Measurements from ENCODE around the gene GAB1. TPM values are rescaled to one million over a fixed set of nuclear protein-coding genes. Genes with fewer than 3 reads are reported as not detected.

GAB1 gene
- total and polyA plus RNA-seq, 5 experiments from 2014 or later = 0.63 to 1.1 TPM; not detected in 3

DNA sequence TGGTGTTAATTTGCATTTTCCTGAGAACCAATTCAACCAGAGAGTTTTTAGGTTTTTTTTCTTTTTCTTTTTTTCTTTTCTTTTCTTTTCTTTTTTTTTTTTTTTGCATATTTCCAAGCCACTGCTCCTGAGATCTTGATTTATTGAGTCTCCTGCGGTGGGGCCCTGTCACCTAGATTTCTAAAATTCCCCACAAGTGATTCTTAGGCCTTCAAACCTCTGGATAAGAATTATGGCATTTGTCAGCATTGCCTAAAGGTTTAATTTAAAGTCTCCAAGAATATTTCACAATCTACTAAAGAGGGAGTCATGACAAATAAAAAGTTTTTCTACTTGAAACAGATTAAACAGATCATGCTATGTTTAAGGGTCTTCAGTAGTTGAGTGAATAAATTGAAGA is 84.9 kb downstream of the GAB1 start:
- no peaks in the 10 kb centered on the region for H3K36me3 Mint-ChIP-seq
- ATAC-seq (no peak), DNase-seq (no peak)
- no peak overlapping the region for H3K4me3 Mint-ChIP-seq
- POLR2A ChIA-PET = no interaction called here
- H3K4me1 Mint-ChIP-seq = peaks cover 0 to 18% (median 0%) of the 10 kb centered on the region in 4 donors
- H3K27ac Mint-ChIP-seq = no peak overlapping the region
- no peaks in the 10 kb centered on the region for H3K9me3 Mint-ChIP-seq
- H3K27me3 Mint-ChIP-seq = peaks cover 0 to 9% (median 7%) of the 10 kb centered on the region in 5 donors

DNA sequence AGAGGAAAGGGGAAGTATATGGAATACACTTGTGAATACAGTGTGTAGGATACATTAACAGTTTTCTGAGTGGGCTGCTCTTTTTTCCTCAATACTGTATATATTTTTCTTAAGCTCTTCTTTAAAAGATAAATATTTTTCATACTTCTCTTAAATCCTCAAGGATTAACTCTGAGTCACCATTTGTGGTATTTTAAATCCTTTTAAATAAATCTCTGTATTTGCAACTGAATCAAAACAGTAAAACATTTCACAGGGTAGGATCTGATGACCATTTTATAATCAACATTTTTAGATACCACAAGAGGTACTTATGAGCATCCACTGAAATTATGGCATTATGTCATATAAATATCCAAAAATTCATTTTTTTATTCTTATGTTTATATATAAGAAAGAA is 87.6 kb downstream of the GAB1 start:
- DNase-seq = no peak
- Mint-ChIP-seq H3K27ac (no peak overlapping the region), H3K9me3 (peaks cover 0 to 11% (median 0%) of the 10 kb centered on the region in 9 donors), H3K4me1 (peaks cover 0 to 4% (median 0%) of the 10 kb centered on the region in 4 donors), H3K36me3 (no peaks in the 10 kb centered on the region), H3K4me3 (no peak overlapping the region), H3K27me3 (peaks cover 0 to 6% (median 1%) of the 10 kb centered on the region in 5 donors)
- POLR2A ChIA-PET = no interaction called here
- ATAC-seq = no peak

DNA sequence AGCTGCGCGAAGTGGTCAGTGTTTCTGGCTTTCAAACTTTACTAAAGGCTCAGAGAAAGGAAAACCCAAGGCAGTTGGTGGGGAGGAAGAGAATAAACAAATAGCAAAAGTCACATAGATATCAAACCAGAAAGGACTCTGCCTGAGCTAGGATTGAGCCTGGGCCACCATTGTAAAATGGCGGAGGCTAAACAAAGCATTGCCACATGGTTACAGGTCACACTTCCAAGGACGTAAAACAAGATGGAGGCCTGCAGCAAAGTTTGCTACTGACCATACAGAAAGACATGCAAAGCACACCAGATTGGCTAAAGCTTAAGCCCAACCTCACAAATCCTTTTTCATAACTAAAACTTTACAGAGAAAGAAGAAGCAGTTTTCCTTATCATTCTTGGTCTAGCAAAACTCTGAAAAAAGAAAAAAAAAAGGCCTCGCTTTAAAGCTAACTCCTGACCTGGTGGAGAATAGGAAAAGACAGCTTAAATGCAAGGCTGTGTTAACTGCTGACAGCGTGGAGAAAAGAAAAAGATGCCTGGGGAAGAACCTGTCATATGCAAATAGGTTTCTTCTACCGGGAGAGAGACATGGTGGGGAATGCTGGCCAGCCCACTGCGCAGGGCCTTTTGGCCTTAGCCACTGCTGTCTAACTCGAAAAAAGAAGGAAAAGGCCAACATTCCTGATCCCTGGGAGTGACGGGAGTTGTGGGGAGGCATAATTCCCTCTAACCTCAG is 95.0 kb downstream of the GAB1 start:
- Mint-ChIP-seq H3K27ac (no peak overlapping the region), H3K9me3 (peaks cover 0 to 37% (median 8%) of the 10 kb centered on the region in 9 donors), H3K36me3 (peaks cover 0 to 4% (median 0%) of the 10 kb centered on the region in 3 donors), H3K27me3 (peaks cover 0 to 9% (median 0%) of the 10 kb centered on the region in 5 donors), H3K4me3 (no peak overlapping the region), H3K4me1 (no peaks in the 10 kb centered on the region)
- ATAC-seq = no peak
- DNase-seq = no peak
- POLR2A ChIA-PET = no interaction called here

DNA sequence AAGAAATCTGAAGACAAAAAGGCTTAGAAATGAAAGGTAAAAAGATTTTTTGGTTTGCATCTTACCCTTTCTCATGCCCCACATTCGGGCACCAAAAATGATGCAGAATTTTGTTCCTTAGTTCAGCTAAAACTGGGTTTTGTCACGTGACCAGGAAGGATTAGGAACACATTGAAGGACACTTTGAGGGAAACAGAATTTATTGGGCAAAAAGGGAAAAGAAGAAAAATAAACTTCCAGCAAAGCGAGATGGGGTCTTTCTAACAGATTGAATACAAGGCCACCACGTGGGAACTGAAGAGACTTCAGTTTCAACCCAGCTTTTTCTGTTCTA is 95.5 kb downstream of the GAB1 start:
- H3K27ac Mint-ChIP-seq = no peak overlapping the region
- ATAC-seq (no peak), DNase-seq (no peak)
- H3K27me3 Mint-ChIP-seq = peaks cover 0 to 10% (median 0%) of the 10 kb centered on the region in 5 donors
- no peaks in the 10 kb centered on the region for H3K4me1 Mint-ChIP-seq
- H3K9me3 Mint-ChIP-seq = peaks cover 0 to 35% (median 8%) of the 10 kb centered on the region in 9 donors
- no peak overlapping the region for H3K4me3 Mint-ChIP-seq
- POLR2A ChIA-PET = no interaction called here
- peaks cover 0 to 4% (median 0%) of the 10 kb centered on the region in 3 donors for H3K36me3 Mint-ChIP-seq

DNA sequence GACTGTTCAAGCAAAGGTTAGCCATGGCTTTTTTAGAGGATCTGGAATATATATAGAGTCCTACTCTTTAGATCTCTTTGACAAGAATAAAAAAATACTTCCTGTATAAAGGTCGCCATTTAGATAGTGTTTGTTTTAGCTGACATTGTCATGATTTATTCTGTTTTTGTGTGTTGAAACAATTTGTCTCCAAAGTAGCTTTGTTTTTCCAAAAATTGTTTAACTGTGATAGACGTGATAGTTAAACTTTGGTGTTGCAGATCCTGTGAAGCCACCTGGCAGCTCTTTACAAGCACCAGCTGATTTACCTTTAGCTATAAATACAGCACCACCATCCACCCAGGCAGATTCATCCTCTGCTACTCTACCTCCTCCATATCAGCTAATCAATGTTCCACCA is 96.6 kb downstream of the GAB1 start:
- H3K4me1 Mint-ChIP-seq = no peaks in the 10 kb centered on the region
- peaks cover 0 to 10% (median 0%) of the 10 kb centered on the region in 5 donors for H3K27me3 Mint-ChIP-seq
- peaks cover 0 to 4% (median 0%) of the 10 kb centered on the region in 3 donors for H3K36me3 Mint-ChIP-seq
- POLR2A ChIA-PET = no interaction called here
- DNase-seq = no peak
- ATAC-seq = no peak
- H3K9me3 Mint-ChIP-seq = peaks cover 0 to 32% (median 8%) of the 10 kb centered on the region in 9 donors
- H3K27ac Mint-ChIP-seq = no peak overlapping the region
- no peak overlapping the region for H3K4me3 Mint-ChIP-seq

DNA sequence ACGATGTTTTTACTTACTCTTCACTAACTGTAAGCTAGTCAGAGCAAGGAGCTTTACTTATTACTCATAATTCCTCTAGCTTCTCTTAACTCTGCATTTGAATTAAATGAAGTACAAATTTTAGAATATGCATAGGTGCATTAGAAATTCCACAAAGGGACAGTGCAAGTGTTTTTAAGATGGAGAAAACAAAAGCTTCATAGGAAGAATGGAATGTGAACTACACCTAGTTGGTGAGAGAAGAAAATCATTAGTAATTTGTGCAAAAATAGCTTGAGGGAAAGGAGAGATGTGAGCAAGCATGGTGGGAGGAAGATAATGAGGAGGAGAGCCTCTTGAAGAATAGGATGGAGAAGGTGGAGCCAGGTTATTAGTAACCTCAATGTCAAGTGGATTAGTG is 99.3 kb downstream of the GAB1 start:
- DNase-seq (no peak), ATAC-seq (no peak)
- no peak overlapping the region for H3K27ac Mint-ChIP-seq
- POLR2A ChIA-PET = no interaction called here
- peaks cover 0 to 3% (median 0%) of the 10 kb centered on the region in 3 donors for H3K36me3 Mint-ChIP-seq
- no peaks in the 10 kb centered on the region for H3K4me1 Mint-ChIP-seq
- H3K9me3 Mint-ChIP-seq = peaks cover 0 to 12% (median 4%) of the 10 kb centered on the region in 9 donors
- peaks cover 0 to 14% (median 0%) of the 10 kb centered on the region in 5 donors for H3K27me3 Mint-ChIP-seq
- H3K4me3 Mint-ChIP-seq = no peak overlapping the region

DNA sequence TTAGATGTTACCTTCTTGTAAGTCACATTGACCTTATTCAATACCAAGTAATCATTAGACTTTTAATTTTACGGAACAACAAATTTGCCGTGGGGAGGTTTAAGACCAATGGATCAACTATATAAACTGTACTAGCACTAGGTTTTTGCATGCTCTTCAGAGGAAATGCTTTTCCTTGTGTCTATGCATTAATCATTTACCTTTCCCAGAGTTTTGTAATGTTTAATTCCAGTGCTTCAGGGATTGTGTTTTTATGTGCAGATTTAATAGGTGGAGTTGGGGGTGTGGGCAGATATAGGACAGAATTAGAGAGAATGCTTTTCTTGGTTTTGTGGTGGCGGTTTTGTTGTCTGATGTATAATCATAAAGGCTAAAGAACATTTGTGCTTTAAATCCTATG is 100.8 kb downstream of the GAB1 start:
- H3K36me3 Mint-ChIP-seq = no peaks in the 10 kb centered on the region
- POLR2A ChIA-PET = no interaction called here
- H3K9me3 Mint-ChIP-seq = peaks cover 0 to 3% (median 0%) of the 10 kb centered on the region in 9 donors

DNA sequence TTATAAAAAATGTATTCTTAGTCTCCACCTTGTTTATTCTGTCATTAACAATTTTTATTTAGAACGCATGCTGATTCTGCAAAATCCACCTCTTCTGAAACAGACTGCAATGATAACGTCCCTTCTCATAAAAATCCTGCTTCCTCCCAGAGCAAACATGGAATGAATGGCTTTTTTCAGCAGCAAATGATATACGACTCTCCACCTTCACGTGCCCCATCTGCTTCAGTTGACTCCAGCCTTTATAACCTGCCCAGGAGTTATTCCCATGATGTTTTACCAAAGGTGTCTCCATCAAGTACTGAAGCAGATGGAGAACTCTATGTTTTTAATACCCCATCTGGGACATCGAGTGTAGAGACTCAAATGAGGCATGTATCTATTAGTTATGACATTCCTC is 101.3 kb downstream of the GAB1 start:
- Mint-ChIP-seq H3K4me1 (no peaks in the 10 kb centered on the region), H3K9me3 (no peaks in the 10 kb centered on the region), H3K27ac (no peak overlapping the region), H3K36me3 (no peaks in the 10 kb centered on the region), H3K4me3 (no peak overlapping the region), H3K27me3 (peaks cover 0 to 14% (median 0%) of the 10 kb centered on the region in 5 donors)
- POLR2A ChIA-PET = no interaction called here
- DNase-seq (no peak), ATAC-seq (no peak)

More for the DNA sequence above, 100.8 kb downstream of the GAB1 start:
- no peak for ATAC-seq
- Mint-ChIP-seq H3K4me3 (no peak overlapping the region), H3K27ac (no peak overlapping the region), H3K27me3 (peaks cover 0 to 14% (median 0%) of the 10 kb centered on the region in 5 donors), H3K4me1 (no peaks in the 10 kb centered on the region)
- no peak for DNase-seq

DNA sequence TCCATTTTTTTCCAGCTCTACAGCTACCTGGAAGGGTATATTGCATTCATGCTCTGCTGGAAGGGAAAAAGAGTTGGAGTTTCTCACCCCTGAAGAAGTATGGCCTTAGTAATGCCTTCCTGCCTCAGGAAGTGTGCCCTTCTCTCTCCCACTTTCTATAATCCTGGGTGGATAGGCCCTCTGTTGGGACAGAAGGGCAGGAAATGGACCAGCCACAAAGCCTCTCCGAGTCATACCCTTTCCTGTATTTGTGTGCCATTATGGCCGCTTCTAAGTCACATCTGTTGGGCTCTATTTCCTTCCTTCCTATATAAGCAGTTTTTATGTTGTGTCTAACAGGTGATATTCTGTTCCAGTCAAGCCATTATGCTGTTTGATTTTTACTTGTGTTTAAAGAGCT is 102.0 kb downstream of the GAB1 start:
- no peaks in the 10 kb centered on the region for H3K36me3 Mint-ChIP-seq
- H3K4me1 Mint-ChIP-seq = no peaks in the 10 kb centered on the region
- H3K4me3 Mint-ChIP-seq = no peak overlapping the region
- POLR2A ChIA-PET = no interaction called here
- DNase-seq = no peak
- peaks cover 0 to 14% (median 0%) of the 10 kb centered on the region in 5 donors for H3K27me3 Mint-ChIP-seq
- no peak for ATAC-seq
- no peaks in the 10 kb centered on the region for H3K9me3 Mint-ChIP-seq
- H3K27ac Mint-ChIP-seq = no peak overlapping the region

DNA sequence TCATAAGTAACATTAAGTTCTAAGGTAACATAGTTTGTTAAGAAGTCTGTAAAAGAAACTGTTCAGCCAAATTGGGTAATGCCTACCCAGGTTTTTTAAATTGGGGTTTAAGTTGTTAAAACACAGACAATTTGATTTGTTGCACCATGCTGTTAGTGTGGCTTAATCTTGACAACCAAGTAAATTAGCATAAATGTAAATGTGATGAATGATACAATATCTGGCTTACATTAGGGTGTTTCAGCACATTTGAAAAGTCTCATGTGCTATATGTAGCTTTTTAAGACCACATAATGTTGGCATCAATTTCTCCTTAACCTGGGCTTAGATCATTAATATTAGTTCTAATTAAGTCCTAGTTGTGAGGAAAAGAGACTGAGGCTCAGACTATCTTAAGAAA is 104.4 kb downstream of the GAB1 start:
- Mint-ChIP-seq H3K27ac (no peak overlapping the region), H3K4me3 (no peak overlapping the region), H3K27me3 (peaks cover 0 to 11% (median 1%) of the 10 kb centered on the region in 5 donors), H3K4me1 (no peaks in the 10 kb centered on the region), H3K9me3 (peaks cover 0 to 3% (median 0%) of the 10 kb centered on the region in 9 donors), H3K36me3 (no peaks in the 10 kb centered on the region)
- POLR2A ChIA-PET = no interaction called here
- DNase-seq (no peak), ATAC-seq (no peak)

DNA sequence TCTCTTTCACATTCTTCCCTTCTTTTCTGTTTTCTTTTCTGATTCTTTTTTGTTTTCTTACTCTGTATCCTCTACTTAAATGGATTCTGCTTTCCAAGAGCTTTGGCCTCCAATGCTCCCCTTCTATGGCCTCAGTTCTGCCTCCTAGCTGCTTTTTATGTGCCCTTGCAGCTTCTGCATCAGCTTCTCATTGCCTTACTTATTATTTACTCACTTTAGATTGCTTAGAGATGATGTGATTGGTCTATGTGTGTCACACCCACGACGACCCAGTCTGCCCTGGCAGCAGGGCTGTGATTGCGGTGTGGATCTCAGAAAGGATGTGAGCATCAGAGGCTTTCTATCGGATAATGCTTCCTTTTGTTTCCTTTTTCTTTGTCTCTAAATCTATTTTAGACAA is 105.0 kb downstream of the GAB1 start:
- Mint-ChIP-seq H3K27me3 (peaks cover 0 to 6% (median 1%) of the 10 kb centered on the region in 5 donors), H3K36me3 (no peaks in the 10 kb centered on the region), H3K4me3 (no peak overlapping the region), H3K9me3 (peaks cover 0 to 3% (median 0%) of the 10 kb centered on the region in 9 donors), H3K4me1 (no peaks in the 10 kb centered on the region), H3K27ac (no peak overlapping the region)
- ATAC-seq (no peak), DNase-seq (no peak)
- POLR2A ChIA-PET = no interaction called here

DNA sequence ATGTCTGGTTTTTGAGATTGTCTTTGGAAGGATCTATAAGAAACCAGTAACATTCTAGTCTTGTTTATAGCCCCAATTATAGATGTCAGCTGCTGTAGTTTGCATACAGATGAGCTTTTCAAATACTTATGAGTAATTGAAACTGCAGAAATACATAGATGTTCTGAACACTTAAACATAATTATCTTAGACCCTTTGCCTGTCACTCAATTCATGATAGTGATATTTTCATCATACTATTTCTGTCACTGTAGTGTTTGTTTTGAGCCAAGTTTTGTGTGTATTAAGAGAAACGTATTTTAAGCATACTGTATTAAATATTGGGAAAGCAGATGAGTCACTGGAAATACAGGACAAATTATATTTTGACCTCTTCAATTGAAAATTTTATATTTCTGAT is 107.1 kb downstream of the GAB1 start:
- Mint-ChIP-seq H3K27ac (no peak overlapping the region), H3K9me3 (peaks cover 0 to 8% (median 0%) of the 10 kb centered on the region in 9 donors), H3K4me1 (no peaks in the 10 kb centered on the region), H3K36me3 (no peaks in the 10 kb centered on the region), H3K4me3 (no peak overlapping the region), H3K27me3 (peaks cover 0 to 3% (median 1%) of the 10 kb centered on the region in 5 donors)
- ATAC-seq = no peak
- POLR2A ChIA-PET = no interaction called here
- DNase-seq = no peak

DNA sequence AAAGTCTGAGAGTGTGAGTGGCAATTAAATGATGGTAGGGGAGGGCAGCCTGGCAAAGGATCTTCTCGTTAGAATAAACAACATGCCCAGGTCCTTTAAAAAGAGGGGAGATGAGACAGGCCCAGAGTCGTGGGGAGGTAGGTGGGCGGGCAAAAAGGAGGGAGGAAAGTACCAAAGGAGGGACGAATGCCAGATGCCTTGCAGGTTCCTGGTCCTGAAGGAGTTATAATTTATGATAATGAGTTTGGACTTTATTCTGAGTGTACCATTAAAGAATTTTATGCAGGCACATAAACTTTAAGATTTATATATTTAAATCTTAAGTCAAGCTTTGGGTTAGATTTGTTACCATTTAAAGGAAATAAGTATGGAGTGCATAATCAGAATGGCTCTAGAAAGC is 114.5 kb downstream of the GAB1 start:
- peaks cover 0 to 5% (median 0%) of the 10 kb centered on the region in 9 donors for H3K9me3 Mint-ChIP-seq
- H3K27ac Mint-ChIP-seq = no peak overlapping the region
- no peak overlapping the region for H3K4me3 Mint-ChIP-seq
- ATAC-seq (no peak), DNase-seq (no peak)
- H3K27me3 Mint-ChIP-seq = peaks cover 0 to 8% (median 0%) of the 10 kb centered on the region in 5 donors
- POLR2A ChIA-PET = no interaction called here
- no peaks in the 10 kb centered on the region for H3K36me3 Mint-ChIP-seq
- H3K4me1 Mint-ChIP-seq = no peaks in the 10 kb centered on the region

DNA sequence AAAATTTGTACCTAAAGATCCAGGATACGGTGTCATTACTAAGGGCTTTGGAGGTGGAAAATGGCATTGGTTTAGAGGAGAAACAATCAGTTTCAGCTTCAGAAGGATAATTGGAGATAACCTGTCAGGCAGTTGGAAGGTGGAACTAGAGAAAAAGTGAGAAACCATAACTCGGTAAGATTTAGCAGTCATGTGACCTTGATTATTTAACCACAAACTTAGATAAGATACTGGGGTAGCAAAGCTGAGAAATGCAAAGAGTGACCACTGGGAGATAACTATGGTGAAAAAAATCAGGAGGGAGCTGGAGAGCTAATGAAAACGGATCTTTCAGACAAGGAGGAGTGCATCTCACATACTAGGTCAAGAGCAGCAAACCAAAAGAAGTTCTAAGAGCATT is 118.5 kb downstream of the GAB1 start:
- no peak overlapping the region for H3K27ac Mint-ChIP-seq
- ATAC-seq (no peak), DNase-seq (no peak)
- H3K27me3 Mint-ChIP-seq = peaks cover 0 to 8% (median 0%) of the 10 kb centered on the region in 5 donors
- no peaks in the 10 kb centered on the region for H3K4me1 Mint-ChIP-seq
- no peak overlapping the region for H3K4me3 Mint-ChIP-seq
- no peaks in the 10 kb centered on the region for H3K9me3 Mint-ChIP-seq
- POLR2A ChIA-PET = no interaction called here
- H3K36me3 Mint-ChIP-seq = no peaks in the 10 kb centered on the region

Measured in naive thymus-derived CD8-positive, alpha-beta T cell (primary cell).